Pancreas (tissue), 10 donors: ENCODE data around the gene FLAD1. TPM values are rescaled to one million over a fixed set of nuclear protein-coding genes. Genes with fewer than 3 reads are reported as not detected.

ENCODE experiments used
- ATAC-seq, 4 donors: fragments of 200-7000 bp; cut with Tn5 transposase; one replicate each; pipeline versions ENCODE4 v1.8.0 to v1.9.1; 2020; ENCODE audit warnings: mild to moderate bottlenecking in 4 of 4, moderate library complexity in 4 of 4
- DNase-seq, 6 donors: peaks; one replicate each; pipeline ENCODE4 v3.0.0-alpha.2; 2020
- FAIRE-seq: peaks from 2 replicates; lab custom pipeline; 2012; peaks lifted over from hg19 to GRCh38; lab: Jason Lieb, UNC
- H3K27ac ChIP-seq, 4 donors: fragments of 200-600 bp; sonication (generic); 1 replicate in 3 of 4; 2 replicates in 1 of 4; pipeline versions ENCODE4 v1.5.0 to v1.8.0; 2020
- H3K27me3 ChIP-seq, 4 donors: fragments of 200-600 bp; one replicate each; pipeline ENCODE4 v1.8.0; 2021
- H3K36me3 ChIP-seq, 3 donors: fragments of 200-600 bp; sonication (generic) in 1 of 3; one replicate each; pipeline versions ENCODE4 v1.5.0 to v1.8.0; 2020 to 2021
- H3K4me1 ChIP-seq, 3 donors: fragments of 200-600 bp; one replicate each; pipeline ENCODE4 v1.8.0; 2021
- H3K4me3 ChIP-seq, 4 donors: fragments of 200-600 bp; sonication (generic) in 2 of 4; one replicate each; pipeline versions ENCODE4 v1.5.0 to v1.8.0; 2020 to 2021
- H3K9me3 ChIP-seq, 4 donors: fragments of 200-600 bp; one replicate each; pipeline ENCODE4 v1.8.0; 2021
- WGBS, 2 donors: extraction: QIAGEN DNeasy Blood & Tissue Kit; methylation state at CpG; one replicate each; pipeline ENCODE4 v1.1.7; 2013; 5-methylcytosine and 5-hydroxymethylcytosine counted together
- intact Hi-C, 3 donors: fragments of 100-400 bp; cut with DNase I; formaldehyde crosslinking; loops; one replicate each; pipeline versions ENCODE4 v1.11.1 to v1.14.2; 2022
- polyA plus RNA-seq, 2 donors: library from polyadenylated mRNA; stranded (reverse); fragments of 200-250 nt; gene quantifications; one replicate each; pipeline ENCODE4 v1.2.3, GENCODE V29; 2013
- total RNA-seq, 6 donors: library from RNA; stranded (reverse); fragmentation: NEBNext Ultra II Directional in 4 of 6; extraction: Animal tissue kit (Norgen Biotek cat#: 25700) in 4 of 6; gene quantifications; one replicate each; pipeline versions ENCODE4 v1.2.1 to v1.2.4, GENCODE V29; 2021 to 2023
- TF ChIP-seq, protein P1 (sequence below), 4 donors: fragments of 200-600 bp; sonication (generic) in 3 of 4; IDR thresholded peaks; one replicate each; pipeline versions ENCODE4 v1.5.0 to v1.8.0; 2021; ENCODE audit warnings: antibody characterized with exemption in 4 of 4
- donor health status: healthy with polysubstance abuse.
- donor health status: DM: no; HTN: no; CAD: no; lungs with moderate emphysema.
- donor health status: DM: no; HTN: no; CAD: no.
- donor health status: control.
- donor health status: control.
- donor health status: Bipolar disorder and iron deficiency.
- donor health status: DM: yes; HTN: yes; CAD: no.
- donor health status: DM: no; HTN: no; CAD: no.
- donor health status: DM: no; HTN: no; CAD: no.
- donor health status: DM: yes; HTN: yes; CAD: no.

Gene FLAD1
- total and polyA plus RNA-seq, 8 donors, result 8.3 to 28.6 (median 13.2) TPM

DNA sequence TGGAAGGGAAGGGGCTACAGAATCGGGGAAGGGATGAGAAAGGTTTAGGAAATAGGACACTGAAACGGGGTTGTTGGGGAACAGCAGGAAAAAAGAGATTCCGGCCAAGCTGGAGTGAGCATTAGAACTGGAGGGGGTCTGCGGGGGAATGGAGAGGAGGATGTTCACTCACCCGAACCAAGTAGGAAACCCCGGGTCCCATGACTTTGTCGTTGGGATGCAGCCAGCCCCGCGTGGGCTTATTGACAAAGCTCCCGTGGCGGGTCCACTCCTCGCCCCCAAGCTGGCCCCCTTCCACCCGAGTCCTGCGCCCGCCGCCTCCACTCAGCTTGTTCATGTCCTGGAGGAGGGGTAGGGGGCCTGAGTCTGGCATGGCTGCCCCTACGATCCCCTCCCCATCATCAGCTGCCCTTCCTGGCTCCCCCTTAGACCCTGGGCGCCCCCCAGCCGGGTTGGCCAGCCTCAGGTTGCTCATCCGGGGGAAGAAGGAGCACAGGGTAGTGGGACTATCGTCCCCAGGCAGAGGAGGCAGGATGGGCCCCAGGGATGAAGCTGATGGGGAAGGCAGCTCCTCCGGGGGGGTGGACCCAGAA, 13.2 kb upstream of the FLAD1 start:
- Histone ChIP-seq H3K9me3 (no peaks in the 10 kb centered on the region), H3K4me3 (peak overlapping the region in 2 of 4 donors; percentile 17 to 73), H3K4me1 (peaks cover 12 to 22% (median 20%) of the 10 kb centered on the region in 3 donors), H3K27ac (peak overlapping the region in 3 of 4 donors; percentile 90 to 97 (median 94)), H3K36me3 (peaks cover 0 to 33% (median 21%) of the 10 kb centered on the region in 3 donors), H3K27me3 (no peaks in the 10 kb centered on the region)
- TF ChIP-seq, protein P1, sequence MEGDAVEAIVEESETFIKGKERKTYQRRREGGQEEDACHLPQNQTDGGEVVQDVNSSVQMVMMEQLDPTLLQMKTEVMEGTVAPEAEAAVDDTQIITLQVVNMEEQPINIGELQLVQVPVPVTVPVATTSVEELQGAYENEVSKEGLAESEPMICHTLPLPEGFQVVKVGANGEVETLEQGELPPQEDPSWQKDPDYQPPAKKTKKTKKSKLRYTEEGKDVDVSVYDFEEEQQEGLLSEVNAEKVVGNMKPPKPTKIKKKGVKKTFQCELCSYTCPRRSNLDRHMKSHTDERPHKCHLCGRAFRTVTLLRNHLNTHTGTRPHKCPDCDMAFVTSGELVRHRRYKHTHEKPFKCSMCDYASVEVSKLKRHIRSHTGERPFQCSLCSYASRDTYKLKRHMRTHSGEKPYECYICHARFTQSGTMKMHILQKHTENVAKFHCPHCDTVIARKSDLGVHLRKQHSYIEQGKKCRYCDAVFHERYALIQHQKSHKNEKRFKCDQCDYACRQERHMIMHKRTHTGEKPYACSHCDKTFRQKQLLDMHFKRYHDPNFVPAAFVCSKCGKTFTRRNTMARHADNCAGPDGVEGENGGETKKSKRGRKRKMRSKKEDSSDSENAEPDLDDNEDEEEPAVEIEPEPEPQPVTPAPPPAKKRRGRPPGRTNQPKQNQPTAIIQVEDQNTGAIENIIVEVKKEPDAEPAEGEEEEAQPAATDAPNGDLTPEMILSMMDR (IDR thresholded peaks at IDR 0.05), result no peak
- ATAC-seq (no peak), DNase-seq (peak in 1 of 6 donors; percentile 63), FAIRE-seq (no peak)
- intact Hi-C loops, result loop anchor here in 2 of 3 donors (10.0 kb wide), 1 partner anchor 45 kb away; no protein-coding TSS in a partner anchor
- 51 to 54% methylated on average over 19 to 22 of the region's 22 CpGs for WGBS, 2 donors

- DNase-seq, result peak; percentile 70 to 89 (median 78)
- no peak for FAIRE-seq
- H3K4me3 ChIP-seq, result peak within 1 kb of the TSS in 2 of 4 donors; percentile 17 to 73
These were observed 12.4 kb upstream of the FLAD1 start, which contains the start of gene SHC1 for GRCh38 chr1:154970631-154971340. TSS of gene SHC1 (minus strand) at chr1:154970747. CDS start at chr1:154970526, 221 bp downstream.

GRCh38 chr1:154971341-154971998, 11.7 kb upstream of the FLAD1 start:
- FAIRE-seq, result no peak
- H3K4me3 ChIP-seq, result peak overlapping the region in 1 of 4 donors; percentile 73
- intact Hi-C loops, result no loop called here

More at GRCh38 chr1:154970631-154971340, 12.4 kb upstream of the FLAD1 start, which contains the start of gene SHC1:
- ATAC-seq, result peak in 1 of 4 donors; percentile 10
- peaks cover 0 to 27% (median 14%) of the 10 kb centered on the region in 3 donors for H3K36me3 ChIP-seq
- TF ChIP-seq, protein P1 (IDR thresholded peaks at IDR 0.05), result no peak
- intact Hi-C loops, result no loop called here
- no peaks in the 10 kb centered on the region for H3K27me3 ChIP-seq
- no peaks in the 10 kb centered on the region for H3K9me3 ChIP-seq
- peak within 1 kb of the TSS; percentile 33 to 97 (median 92) for H3K27ac ChIP-seq
- WGBS, 2 donors, result 47 to 48% methylated on average over 15 of the region's 15 CpGs
- H3K4me1 ChIP-seq, result peaks cover 12 to 22% (median 20%) of the 10 kb centered on the region in 3 donors

GRCh38 chr1:154972213-154972516, 11.0 kb upstream of the FLAD1 start:
- no peak for FAIRE-seq
- peaks cover 12 to 26% (median 22%) of the 10 kb centered on the region in 3 donors for H3K4me1 ChIP-seq
- intact Hi-C loops, result no loop called here

More at GRCh38 chr1:154971341-154971998, 11.7 kb upstream of the FLAD1 start:
- Histone ChIP-seq H3K9me3 (no peaks in the 10 kb centered on the region), H3K27ac (peak overlapping the region in 3 of 4 donors; percentile 90 to 97 (median 94)), H3K36me3 (peaks cover 0 to 20% (median 7%) of the 10 kb centered on the region in 3 donors), H3K27me3 (no peaks in the 10 kb centered on the region), H3K4me1 (peaks cover 12 to 26% (median 22%) of the 10 kb centered on the region in 3 donors)
- DNase-seq (no peak), ATAC-seq (no peak)
- TF ChIP-seq, protein P1 (IDR thresholded peaks at IDR 0.05), result no peak
- 23 to 26% methylated on average over 10 of the region's 10 CpGs for WGBS, 2 donors

More at GRCh38 chr1:154972213-154972516, 11.0 kb upstream of the FLAD1 start:
- 47 to 61% methylated on average over 3 of the region's 3 CpGs for WGBS, 2 donors
- TF ChIP-seq, protein P1 (IDR thresholded peaks at IDR 0.05), result no peak
- peaks cover 0 to 13% (median 6%) of the 10 kb centered on the region in 3 donors for H3K36me3 ChIP-seq
- DNase-seq (no peak), ATAC-seq (no peak)
- no peaks in the 10 kb centered on the region for H3K27me3 ChIP-seq
- H3K27ac ChIP-seq, result peak overlapping the region; percentile 90 to 98 (median 96)
- no peaks in the 10 kb centered on the region for H3K9me3 ChIP-seq
- H3K4me3 ChIP-seq, result peak overlapping the region in 2 of 4 donors; percentile 52 to 73
